Measurements from ENCODE around the gene LRP8.

The LRP8 gene

DNA sequence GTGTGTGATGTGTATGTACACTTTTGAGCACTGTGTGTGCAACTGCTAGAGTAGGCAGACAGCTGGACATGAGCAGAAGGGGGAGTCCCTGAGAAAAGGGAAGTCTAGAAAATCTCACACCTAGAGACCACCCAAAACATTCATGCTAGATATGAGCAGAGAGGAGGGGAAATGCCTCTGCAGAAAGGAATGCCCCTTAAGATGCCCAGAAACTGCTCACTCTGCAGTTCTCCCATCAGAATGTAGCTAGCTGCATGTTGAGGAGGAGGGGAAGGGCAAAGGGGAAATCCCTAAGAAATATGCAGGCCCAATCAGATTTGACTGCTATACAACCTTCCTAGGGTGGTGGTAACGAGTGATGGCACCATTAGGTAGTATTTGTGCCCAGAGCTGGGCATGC is 57.8 kb downstream of the LRP8 start:
- Histone ChIP-seq H3F3A (ENCODE audit: insufficient read depth, low read length) (no peaks in the 10 kb centered on the region), H4K20me1 (ENCODE audit: insufficient read depth, low read length) (no peaks in the 10 kb centered on the region), H3K9me2 (replicated peaks; ENCODE audit: insufficient read depth, low read length) (no peaks in the 10 kb centered on the region), H3K36me3 (replicated peaks; ENCODE audit: insufficient read depth, low read length) (no peaks in the 10 kb centered on the region; the same call in 1 of the 2 replicates), H3K9me3 (replicated peaks; ENCODE audit: insufficient read depth, low read length) (no peaks in the 10 kb centered on the region), H3K9ac (ENCODE audit: low read length) (no peak overlapping the region), H3K27ac (ENCODE audit: low read length) (no peak overlapping the region), H3K4me2 (ENCODE audit: low read depth, low read length) (no peak overlapping the region), H3K27me3 (replicated peaks; ENCODE audit: insufficient read depth, low read length) (no peaks in the 10 kb centered on the region), H2AFZ (ENCODE audit: low read length) (no peak overlapping the region), H3K4me1 (ENCODE audit: low read length) (no peaks in the 10 kb centered on the region), H3K79me2 (ENCODE audit: low read length) (no peaks in the 10 kb centered on the region), H3K4me3 (ENCODE audit: low read length) (no peak overlapping the region)
- DNase-seq: no peak
- TF ChIP-seq, protein P1, sequence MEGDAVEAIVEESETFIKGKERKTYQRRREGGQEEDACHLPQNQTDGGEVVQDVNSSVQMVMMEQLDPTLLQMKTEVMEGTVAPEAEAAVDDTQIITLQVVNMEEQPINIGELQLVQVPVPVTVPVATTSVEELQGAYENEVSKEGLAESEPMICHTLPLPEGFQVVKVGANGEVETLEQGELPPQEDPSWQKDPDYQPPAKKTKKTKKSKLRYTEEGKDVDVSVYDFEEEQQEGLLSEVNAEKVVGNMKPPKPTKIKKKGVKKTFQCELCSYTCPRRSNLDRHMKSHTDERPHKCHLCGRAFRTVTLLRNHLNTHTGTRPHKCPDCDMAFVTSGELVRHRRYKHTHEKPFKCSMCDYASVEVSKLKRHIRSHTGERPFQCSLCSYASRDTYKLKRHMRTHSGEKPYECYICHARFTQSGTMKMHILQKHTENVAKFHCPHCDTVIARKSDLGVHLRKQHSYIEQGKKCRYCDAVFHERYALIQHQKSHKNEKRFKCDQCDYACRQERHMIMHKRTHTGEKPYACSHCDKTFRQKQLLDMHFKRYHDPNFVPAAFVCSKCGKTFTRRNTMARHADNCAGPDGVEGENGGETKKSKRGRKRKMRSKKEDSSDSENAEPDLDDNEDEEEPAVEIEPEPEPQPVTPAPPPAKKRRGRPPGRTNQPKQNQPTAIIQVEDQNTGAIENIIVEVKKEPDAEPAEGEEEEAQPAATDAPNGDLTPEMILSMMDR (IDR thresholded peaks at IDR 0.05; ENCODE audit: low read length): no peak
- TF ChIP-seq EZH2phosphoT487 (IDR thresholded peaks at IDR 0.05; ENCODE audit: low read length): no peak
- TF ChIP-seq EZH2 (optimal IDR thresholded peaks at IDR 0.05; ENCODE audit: low read depth, low read length): no peak

DNA sequence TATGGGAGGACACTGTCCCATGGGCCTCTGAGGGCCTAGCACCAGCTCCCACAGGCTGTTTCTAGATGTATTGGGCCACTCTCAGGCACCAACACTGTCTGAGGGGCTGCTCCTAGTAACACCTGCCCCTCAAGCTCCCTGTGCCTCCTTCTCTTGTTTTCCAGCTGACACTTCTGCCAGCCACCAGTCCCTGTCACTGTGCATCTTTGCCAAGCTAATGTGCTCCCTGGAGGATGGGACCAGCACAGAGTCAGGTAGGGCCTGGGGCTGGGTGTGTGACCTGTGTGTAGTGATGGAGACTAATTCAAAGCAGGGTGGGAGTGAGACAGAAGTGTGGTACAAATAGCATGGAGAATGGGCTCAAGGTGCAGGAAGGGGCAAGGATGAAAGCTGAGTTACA is 60.1 kb downstream of the LRP8 start:
- H4K20me1 ChIP-seq (ENCODE audit: insufficient read depth, low read length): no peaks in the 10 kb centered on the region
- no peaks in the 10 kb centered on the region for H3K79me2 ChIP-seq (ENCODE audit: low read length)
- no peaks in the 10 kb centered on the region; the same call in 1 of the 2 replicates for H3K36me3 ChIP-seq (replicated peaks; ENCODE audit: insufficient read depth, low read length)
- no peaks in the 10 kb centered on the region for H3K9me3 ChIP-seq (replicated peaks; ENCODE audit: insufficient read depth, low read length)
- H3K4me2 ChIP-seq (ENCODE audit: low read depth, low read length): no peak overlapping the region
- peaks cover 9% of the 10 kb centered on the region; the same call in 1 of the 2 replicates for H3K4me1 ChIP-seq (ENCODE audit: low read length)
- H3F3A ChIP-seq (ENCODE audit: insufficient read depth, low read length): no peaks in the 10 kb centered on the region
- no peak for DNase-seq
- H3K9me2 ChIP-seq (replicated peaks; ENCODE audit: insufficient read depth, low read length): no peaks in the 10 kb centered on the region
- H3K9ac ChIP-seq (ENCODE audit: low read length): no peak overlapping the region
- no peak overlapping the region for H2AFZ ChIP-seq (ENCODE audit: low read length)
- no peak for TF ChIP-seq EZH2 (optimal IDR thresholded peaks at IDR 0.05; ENCODE audit: low read depth, low read length)
- no peak for TF ChIP-seq EZH2phosphoT487 (IDR thresholded peaks at IDR 0.05; ENCODE audit: low read length)
- TF ChIP-seq, protein P1 (IDR thresholded peaks at IDR 0.05; ENCODE audit: low read length): no peak
- H3K4me3 ChIP-seq (ENCODE audit: low read length): no peak overlapping the region
- no peaks in the 10 kb centered on the region for H3K27me3 ChIP-seq (replicated peaks; ENCODE audit: insufficient read depth, low read length)
- no peak overlapping the region for H3K27ac ChIP-seq (ENCODE audit: low read length)

DNA sequence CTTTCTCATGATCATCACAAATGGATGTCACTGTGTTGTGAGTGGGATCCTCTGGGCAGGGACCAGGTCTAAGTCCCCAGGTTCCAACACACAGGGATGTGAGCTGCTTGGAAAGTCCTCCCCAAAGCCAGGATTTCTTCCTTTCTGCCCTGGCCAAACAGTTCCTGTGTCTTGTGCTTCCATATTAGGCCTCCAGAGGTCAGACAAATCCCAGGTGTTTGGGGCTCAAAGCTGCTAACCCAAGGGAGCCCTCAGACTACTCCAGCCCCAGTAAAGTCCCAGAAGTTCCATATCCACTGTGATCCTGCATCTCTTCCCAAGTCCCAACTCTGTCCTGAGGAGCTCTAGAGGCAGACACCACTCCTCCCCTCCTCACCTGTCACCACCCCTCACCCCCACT is 61.8 kb downstream of the LRP8 start:
- no peak overlapping the region for H3K27ac ChIP-seq (ENCODE audit: low read length)
- H3K9ac ChIP-seq (ENCODE audit: low read length): no peak overlapping the region
- DNase-seq: no peak
- H3K4me3 ChIP-seq (ENCODE audit: low read length): no peak overlapping the region
- peaks cover 7% of the 10 kb centered on the region for H3F3A ChIP-seq (ENCODE audit: insufficient read depth, low read length)
- no peaks in the 10 kb centered on the region for H3K9me2 ChIP-seq (replicated peaks; ENCODE audit: insufficient read depth, low read length)
- no peaks in the 10 kb centered on the region for H4K20me1 ChIP-seq (ENCODE audit: insufficient read depth, low read length)
- H3K4me2 ChIP-seq (ENCODE audit: low read depth, low read length): no peak overlapping the region
- H3K36me3 ChIP-seq (replicated peaks; ENCODE audit: insufficient read depth, low read length): no peaks in the 10 kb centered on the region; the same call in 1 of the 2 replicates
- TF ChIP-seq, protein P1 (IDR thresholded peaks at IDR 0.05; ENCODE audit: low read length): peak; percentile 20; the same call in 1 of the 2 replicates
- TF ChIP-seq EZH2 (optimal IDR thresholded peaks at IDR 0.05; ENCODE audit: low read depth, low read length) (no peak), EZH2phosphoT487 (IDR thresholded peaks at IDR 0.05; ENCODE audit: low read length) (no peak)
- no peaks in the 10 kb centered on the region for H3K27me3 ChIP-seq (replicated peaks; ENCODE audit: insufficient read depth, low read length)
- no peaks in the 10 kb centered on the region for H3K9me3 ChIP-seq (replicated peaks; ENCODE audit: insufficient read depth, low read length)
- no peaks in the 10 kb centered on the region for H3K79me2 ChIP-seq (ENCODE audit: low read length)
- no peak overlapping the region for H2AFZ ChIP-seq (ENCODE audit: low read length)
- H3K4me1 ChIP-seq (ENCODE audit: low read length): peaks cover 26% of the 10 kb centered on the region

Measured in MM.1S (cell line).